Measurements from ENCODE around the gene FAM76A. TPM values are rescaled to one million over a fixed set of nuclear protein-coding genes. Genes with fewer than 3 reads are reported as not detected.

Gene FAM76A
- total and polyA plus RNA-seq, 4 donors: 1.7 to 7.4 (median 4.9) TPM

DNA sequence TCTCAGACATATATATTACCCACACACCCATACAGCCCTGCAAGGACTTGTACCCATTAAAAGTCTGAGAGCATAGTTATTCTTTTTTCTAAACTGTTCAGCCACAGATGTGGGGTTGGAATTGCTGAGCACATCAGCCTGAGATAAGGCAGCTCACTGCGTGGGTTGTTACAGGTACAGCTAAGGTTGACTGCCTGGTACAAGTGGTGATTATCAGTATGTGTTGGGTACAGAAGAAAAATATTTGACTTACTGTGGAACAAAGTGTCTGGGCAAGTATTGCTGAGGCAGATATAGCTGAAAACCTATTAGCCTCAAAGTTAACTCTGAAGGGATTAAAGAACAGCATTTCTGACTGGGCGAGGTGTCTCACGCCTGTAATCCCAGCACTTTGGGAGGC, 52.3 kb downstream of the FAM76A start (continued):
- TF ChIP-seq, protein P1, sequence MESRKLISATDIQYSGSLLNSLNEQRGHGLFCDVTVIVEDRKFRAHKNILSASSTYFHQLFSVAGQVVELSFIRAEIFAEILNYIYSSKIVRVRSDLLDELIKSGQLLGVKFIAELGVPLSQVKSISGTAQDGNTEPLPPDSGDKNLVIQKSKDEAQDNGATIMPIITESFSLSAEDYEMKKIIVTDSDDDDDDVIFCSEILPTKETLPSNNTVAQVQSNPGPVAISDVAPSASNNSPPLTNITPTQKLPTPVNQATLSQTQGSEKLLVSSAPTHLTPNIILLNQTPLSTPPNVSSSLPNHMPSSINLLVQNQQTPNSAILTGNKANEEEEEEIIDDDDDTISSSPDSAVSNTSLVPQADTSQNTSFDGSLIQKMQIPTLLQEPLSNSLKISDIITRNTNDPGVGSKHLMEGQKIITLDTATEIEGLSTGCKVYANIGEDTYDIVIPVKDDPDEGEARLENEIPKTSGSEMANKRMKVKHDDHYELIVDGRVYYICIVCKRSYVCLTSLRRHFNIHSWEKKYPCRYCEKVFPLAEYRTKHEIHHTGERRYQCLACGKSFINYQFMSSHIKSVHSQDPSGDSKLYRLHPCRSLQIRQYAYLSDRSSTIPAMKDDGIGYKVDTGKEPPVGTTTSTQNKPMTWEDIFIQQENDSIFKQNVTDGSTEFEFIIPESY (IDR thresholded peaks at IDR 0.05): no peak
- TF ChIP-seq HNF4A (conservative IDR thresholded peaks at IDR 0.05): no peak
- TF ChIP-seq, protein P2, sequence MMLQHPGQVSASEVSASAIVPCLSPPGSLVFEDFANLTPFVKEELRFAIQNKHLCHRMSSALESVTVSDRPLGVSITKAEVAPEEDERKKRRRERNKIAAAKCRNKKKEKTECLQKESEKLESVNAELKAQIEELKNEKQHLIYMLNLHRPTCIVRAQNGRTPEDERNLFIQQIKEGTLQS (IDR thresholded peaks at IDR 0.05): no peak
- TF ChIP-seq FOXA2 (IDR thresholded peaks at IDR 0.05): no peak

DNA sequence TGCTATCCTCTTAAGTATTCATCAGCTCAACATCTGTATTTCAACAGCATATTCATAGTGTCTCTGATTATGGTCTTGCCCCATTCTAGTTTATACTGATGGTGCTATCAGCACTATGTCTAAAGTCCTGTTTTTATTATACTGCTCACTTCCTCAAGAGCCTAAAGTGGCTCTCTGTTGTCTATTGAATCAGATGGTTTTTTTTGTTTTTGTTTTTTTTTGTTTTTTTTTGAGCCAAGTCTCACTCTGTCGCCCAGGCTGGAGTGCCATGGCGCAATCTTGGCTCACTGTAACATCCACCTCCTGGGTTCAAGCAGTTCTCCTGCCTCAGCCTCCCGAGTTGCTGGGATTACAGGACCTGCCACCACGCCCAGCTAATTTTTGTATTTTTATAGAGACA, 53.4 kb downstream of the FAM76A start:
- TF ChIP-seq RAD21 (IDR thresholded peaks at IDR 0.05) (no peak), JUND (IDR thresholded peaks at IDR 0.05) (no peak), RXRA (IDR thresholded peaks at IDR 0.05) (no peak), TAF1 (conservative IDR thresholded peaks at IDR 0.05) (no peak)
- TF ChIP-seq, protein P1 (IDR thresholded peaks at IDR 0.05): no peak
- TF ChIP-seq, protein P3, sequence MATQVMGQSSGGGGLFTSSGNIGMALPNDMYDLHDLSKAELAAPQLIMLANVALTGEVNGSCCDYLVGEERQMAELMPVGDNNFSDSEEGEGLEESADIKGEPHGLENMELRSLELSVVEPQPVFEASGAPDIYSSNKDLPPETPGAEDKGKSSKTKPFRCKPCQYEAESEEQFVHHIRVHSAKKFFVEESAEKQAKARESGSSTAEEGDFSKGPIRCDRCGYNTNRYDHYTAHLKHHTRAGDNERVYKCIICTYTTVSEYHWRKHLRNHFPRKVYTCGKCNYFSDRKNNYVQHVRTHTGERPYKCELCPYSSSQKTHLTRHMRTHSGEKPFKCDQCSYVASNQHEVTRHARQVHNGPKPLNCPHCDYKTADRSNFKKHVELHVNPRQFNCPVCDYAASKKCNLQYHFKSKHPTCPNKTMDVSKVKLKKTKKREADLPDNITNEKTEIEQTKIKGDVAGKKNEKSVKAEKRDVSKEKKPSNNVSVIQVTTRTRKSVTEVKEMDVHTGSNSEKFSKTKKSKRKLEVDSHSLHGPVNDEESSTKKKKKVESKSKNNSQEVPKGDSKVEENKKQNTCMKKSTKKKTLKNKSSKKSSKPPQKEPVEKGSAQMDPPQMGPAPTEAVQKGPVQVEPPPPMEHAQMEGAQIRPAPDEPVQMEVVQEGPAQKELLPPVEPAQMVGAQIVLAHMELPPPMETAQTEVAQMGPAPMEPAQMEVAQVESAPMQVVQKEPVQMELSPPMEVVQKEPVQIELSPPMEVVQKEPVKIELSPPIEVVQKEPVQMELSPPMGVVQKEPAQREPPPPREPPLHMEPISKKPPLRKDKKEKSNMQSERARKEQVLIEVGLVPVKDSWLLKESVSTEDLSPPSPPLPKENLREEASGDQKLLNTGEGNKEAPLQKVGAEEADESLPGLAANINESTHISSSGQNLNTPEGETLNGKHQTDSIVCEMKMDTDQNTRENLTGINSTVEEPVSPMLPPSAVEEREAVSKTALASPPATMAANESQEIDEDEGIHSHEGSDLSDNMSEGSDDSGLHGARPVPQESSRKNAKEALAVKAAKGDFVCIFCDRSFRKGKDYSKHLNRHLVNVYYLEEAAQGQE (IDR thresholded peaks at IDR 0.05): no peak
- no peak overlapping the region for H3K4me3 ChIP-seq (ENCODE audit: low read depth in 1 of 3, low read length in 3 of 3)
- H3K9ac ChIP-seq (ENCODE audit: low read depth in 1 of 2, low read length in 2 of 2): no peak overlapping the region
- H3K27ac ChIP-seq (ENCODE audit: low read depth in 1 of 2, low read length in 2 of 2): no peak overlapping the region
- H3K9me3 ChIP-seq (ENCODE audit: control insufficient read depth in 4 of 4, low read length in 3 of 4): no peaks in the 10 kb centered on the region
- WGBS: 78% methylated on average over 4 of the region's 4 CpGs
- no peak for DNase-seq (ENCODE audit: low spot score)
- H3K27me3 ChIP-seq (ENCODE audit: control insufficient read depth in 4 of 4, insufficient read depth in 4 of 4, low read length in 3 of 4): no peaks in the 10 kb centered on the region
- no peaks in the 10 kb centered on the region for H3K36me3 ChIP-seq (ENCODE audit: control insufficient read depth in 4 of 4, insufficient read depth in 3 of 4, low read depth in 1 of 4, low read length in 3 of 4)
- H3K4me1 ChIP-seq (ENCODE audit: control insufficient read depth in 4 of 4, insufficient read depth in 4 of 4, low read length in 3 of 4): peaks cover 2 to 6% (median 3%) of the 10 kb centered on the region in 4 donors

DNA sequence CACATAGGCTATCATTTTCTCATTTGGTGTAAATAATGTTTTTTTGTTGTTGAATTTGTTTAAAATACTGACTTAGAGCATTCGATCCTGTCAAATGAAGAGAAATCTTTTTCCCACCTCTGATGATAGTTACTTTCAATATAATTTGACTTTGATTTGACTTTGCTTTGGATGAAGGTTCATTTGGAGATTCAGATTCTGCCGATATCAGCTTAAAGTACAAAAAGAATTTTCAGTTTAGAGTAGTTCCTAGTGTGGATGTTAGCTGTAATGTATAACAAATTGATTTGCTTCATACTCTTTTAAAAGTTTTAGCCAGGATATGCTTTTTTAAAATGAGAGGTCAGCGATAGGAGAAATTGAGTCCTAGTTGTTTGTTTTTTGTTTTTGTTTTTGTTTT, 57.2 kb downstream of the FAM76A start:
- DNase-seq (ENCODE audit: low spot score): no peak
- Histone ChIP-seq H3K4me1 (ENCODE audit: control insufficient read depth in 4 of 4, insufficient read depth in 4 of 4, low read length in 3 of 4) (peaks cover 0 to 2% (median under 1%) of the 10 kb centered on the region in 4 donors), H3K36me3 (ENCODE audit: control insufficient read depth in 4 of 4, insufficient read depth in 3 of 4, low read depth in 1 of 4, low read length in 3 of 4) (no peaks in the 10 kb centered on the region), H3K9me3 (ENCODE audit: control insufficient read depth in 4 of 4, low read length in 3 of 4) (no peaks in the 10 kb centered on the region), H3K9ac (ENCODE audit: low read depth in 1 of 2, low read length in 2 of 2) (no peak overlapping the region), H3K4me3 (ENCODE audit: low read depth in 1 of 3, low read length in 3 of 3) (no peak overlapping the region), H3K27me3 (ENCODE audit: control insufficient read depth in 4 of 4, insufficient read depth in 4 of 4, low read length in 3 of 4) (no peaks in the 10 kb centered on the region), H3K27ac (ENCODE audit: low read depth in 1 of 2, low read length in 2 of 2) (no peak overlapping the region)
- WGBS: 96% methylated on average over 3 of the region's 3 CpGs
- TF ChIP-seq, protein P3 (IDR thresholded peaks at IDR 0.05): no peak
- TF ChIP-seq FOXA1 (IDR thresholded peaks at IDR 0.05) (no peak), FOXA2 (IDR thresholded peaks at IDR 0.05) (no peak), EGR1 (IDR thresholded peaks at IDR 0.05; ENCODE audit: low read depth in 2 of 2) (no peak), HNF4G (IDR thresholded peaks at IDR 0.05) (no peak), JUND (IDR thresholded peaks at IDR 0.05) (no peak)
- TF ChIP-seq, protein P2 (IDR thresholded peaks at IDR 0.05): no peak
